Ovary (tissue), 3 donors: ENCODE measurements around the gene ARID5B.

Source experiments
- EP300 ChIP-seq: sonication (generic); formaldehyde crosslinking; IDR thresholded peaks from one replicate; pipeline ENCODE4 v1.6.1; 2017; ENCODE audit warnings: antibody characterized with exemption
- TF ChIP-seq, protein P1 (sequence below), 3 donors: fragments of 450-650 bp in 2 of 3; fragments of 200-600 bp in 1 of 3; IDR thresholded peaks; one replicate each; pipeline versions ENCODE4 v1.5.1 to v1.8.0; 2016 to 2022; ENCODE audit warnings: antibody characterized with exemption in 3 of 3, mild to moderate bottlenecking in 1 of 3
- donor health status: DM: no; HTN: no; CAD: no.

DNA sequence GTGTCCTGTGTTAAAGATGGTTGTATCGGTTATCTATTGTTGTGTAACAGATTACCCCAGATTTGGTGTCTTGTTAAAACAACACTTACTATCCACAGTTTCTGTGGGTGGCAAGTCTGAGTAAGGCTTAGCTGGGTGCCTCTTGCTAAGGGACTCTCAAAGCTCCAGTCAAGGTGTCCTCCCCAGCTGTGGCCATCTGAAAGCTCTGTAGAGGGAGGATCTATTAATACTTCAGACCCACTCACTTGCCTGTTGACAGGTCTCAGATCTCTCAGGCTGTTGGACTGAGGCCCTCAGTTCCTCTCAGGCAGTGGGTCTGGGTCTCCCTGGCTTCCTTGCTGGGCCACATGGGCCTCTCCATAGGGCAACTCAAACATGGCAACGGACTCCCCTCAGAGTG is 19.6 kb downstream of the ARID5B start:
- TF ChIP-seq, protein P1, sequence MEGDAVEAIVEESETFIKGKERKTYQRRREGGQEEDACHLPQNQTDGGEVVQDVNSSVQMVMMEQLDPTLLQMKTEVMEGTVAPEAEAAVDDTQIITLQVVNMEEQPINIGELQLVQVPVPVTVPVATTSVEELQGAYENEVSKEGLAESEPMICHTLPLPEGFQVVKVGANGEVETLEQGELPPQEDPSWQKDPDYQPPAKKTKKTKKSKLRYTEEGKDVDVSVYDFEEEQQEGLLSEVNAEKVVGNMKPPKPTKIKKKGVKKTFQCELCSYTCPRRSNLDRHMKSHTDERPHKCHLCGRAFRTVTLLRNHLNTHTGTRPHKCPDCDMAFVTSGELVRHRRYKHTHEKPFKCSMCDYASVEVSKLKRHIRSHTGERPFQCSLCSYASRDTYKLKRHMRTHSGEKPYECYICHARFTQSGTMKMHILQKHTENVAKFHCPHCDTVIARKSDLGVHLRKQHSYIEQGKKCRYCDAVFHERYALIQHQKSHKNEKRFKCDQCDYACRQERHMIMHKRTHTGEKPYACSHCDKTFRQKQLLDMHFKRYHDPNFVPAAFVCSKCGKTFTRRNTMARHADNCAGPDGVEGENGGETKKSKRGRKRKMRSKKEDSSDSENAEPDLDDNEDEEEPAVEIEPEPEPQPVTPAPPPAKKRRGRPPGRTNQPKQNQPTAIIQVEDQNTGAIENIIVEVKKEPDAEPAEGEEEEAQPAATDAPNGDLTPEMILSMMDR (IDR thresholded peaks at IDR 0.05), result no peak
- TF ChIP-seq EP300, result no peak
